CD4-positive, alpha-beta T cell treated with Interleukin-17A for 4 hours (primary cell): ENCODE results near the gene SPOCK1.

Source experiments
- DNase-seq: peaks from one replicate; pipeline ENCODE4 v3.0.0-alpha.2; 2020; ENCODE audit warnings: mixed read lengths

The SPOCK1 gene

GRCh38 chr5:137318027-137318426 is 181.1 kb downstream of the SPOCK1 start:
- DNase-seq = no peak

GRCh38 chr5:137316346-137316736 is 182.8 kb downstream of the SPOCK1 start:
- DNase-seq = no peak

GRCh38 chr5:137315534-137316345 is 183.4 kb downstream of the SPOCK1 start:
- no peak for DNase-seq

GRCh38 chr5:137315109-137315508 is 184.0 kb downstream of the SPOCK1 start:
- no peak for DNase-seq

GRCh38 chr5:137313526-137314175 is 185.5 kb downstream of the SPOCK1 start:
- DNase-seq = no peak

- DNase-seq = no peak
These were observed 187.1 kb downstream of the SPOCK1 start for GRCh38 chr5:137312011-137312410.

- no peak for DNase-seq
These were observed 188.9 kb downstream of the SPOCK1 start for GRCh38 chr5:137310051-137310730.

- no peak for DNase-seq
These were observed 189.8 kb downstream of the SPOCK1 start for GRCh38 chr5:137309290-137309689.

- no peak for DNase-seq
These were observed 190.8 kb downstream of the SPOCK1 start for GRCh38 chr5:137308311-137308710.

- no peak for DNase-seq
These were observed 192.2 kb downstream of the SPOCK1 start for GRCh38 chr5:137306903-137307302.

- no peak for DNase-seq
These were observed 193.0 kb downstream of the SPOCK1 start for GRCh38 chr5:137305971-137306602.

- no peak for DNase-seq
These were observed 194.8 kb downstream of the SPOCK1 start for GRCh38 chr5:137304226-137304874.

GRCh38 chr5:137303509-137303908 is 195.6 kb downstream of the SPOCK1 start:
- no peak for DNase-seq

GRCh38 chr5:137300411-137301240 is 198.5 kb downstream of the SPOCK1 start:
- no peak for DNase-seq

GRCh38 chr5:137296213-137296781 is 202.8 kb downstream of the SPOCK1 start:
- no peak for DNase-seq

- no peak for DNase-seq
These were observed 204.5 kb downstream of the SPOCK1 start for GRCh38 chr5:137294604-137295003.

- DNase-seq = no peak
These were observed 206.6 kb downstream of the SPOCK1 start for GRCh38 chr5:137292461-137293027.

GRCh38 chr5:137291436-137291835 is 207.7 kb downstream of the SPOCK1 start:
- DNase-seq = no peak

GRCh38 chr5:137291031-137291430 is 208.1 kb downstream of the SPOCK1 start:
- DNase-seq = no peak

- no peak for DNase-seq
These were observed 208.8 kb downstream of the SPOCK1 start for GRCh38 chr5:137290373-137290772.

GRCh38 chr5:137289856-137290255 is 209.3 kb downstream of the SPOCK1 start:
- DNase-seq = no peak
